Neuron (in vitro differentiated cells): ENCODE data around the gene ZP3.
"Not testable (repeated sequence)": the region's sequence is repeated elsewhere in the genome, so short reads cannot be mapped to it uniquely, and the experiment has no call there.

ENCODE experiments used
- H2AFZ ChIP-seq: one replicate; pipeline ENCODE4 v1.6.1; 2013; ENCODE audit warnings: low read depth, mild to moderate bottlenecking, inconsistent platforms, low read length, moderate library complexity
- H3K27me3 ChIP-seq: one replicate; pipeline ENCODE4 v1.6.1; 2013; ENCODE audit warnings: low read length; ENCODE audit not compliant: insufficient read depth
- H3K36me3 ChIP-seq: one replicate; pipeline ENCODE4 v1.6.1; 2013; ENCODE audit warnings: low read length; ENCODE audit not compliant: insufficient read depth
- H3K4me1 ChIP-seq: one replicate; pipeline ENCODE4 v1.6.1; 2013; ENCODE audit warnings: low read length; ENCODE audit not compliant: insufficient read depth
- H3K4me3 ChIP-seq: 2 replicates; pipeline ENCODE4 v1.5.1; 2013; ENCODE audit warnings: mild to moderate bottlenecking, low read length, moderate library complexity
- H3K9me3 ChIP-seq: one replicate; pipeline ENCODE4 v1.6.1; 2013; ENCODE audit warnings: low read length

ZP3 gene

GRCh38 chr7:76424413-76425111, at the start of gene ZP3:
ZP3 (plus strand) TSS chr7:76424950; CDS start chr7:76424965, 15 bp downstream.
- Histone ChIP-seq H3K9me3 (no peaks in the 10 kb centered on the region), H3K4me1 (peaks cover 8% of the 10 kb centered on the region), H3K4me3 (no peak within 1 kb of the TSS), H2AFZ (no peak within 1 kb of the TSS), H3K27me3 (peaks cover 3% of the 10 kb centered on the region), H3K36me3 (no peaks in the 10 kb centered on the region)

GRCh38 chr7:76375251-76375650, 49.5 kb upstream of the ZP3 start:
- Histone ChIP-seq H2AFZ (no peak overlapping the region), H3K36me3 (no peaks in the 10 kb centered on the region), H3K27me3 (no peaks in the 10 kb centered on the region), H3K9me3 (no peaks in the 10 kb centered on the region), H3K4me1 (peaks cover 3% of the 10 kb centered on the region), H3K4me3 (no peak overlapping the region)

GRCh38 chr7:76377186-76377918, 47.4 kb upstream of the ZP3 start:
- no peak overlapping the region for H2AFZ ChIP-seq
- H3K27me3 ChIP-seq, result no peaks in the 10 kb centered on the region
- no peaks in the 10 kb centered on the region for H3K9me3 ChIP-seq
- H3K4me1 ChIP-seq, result peaks cover 3% of the 10 kb centered on the region
- H3K36me3 ChIP-seq, result no peaks in the 10 kb centered on the region
- H3K4me3 ChIP-seq, result no peak overlapping the region

GRCh38 chr7:76380623-76380966, 44.2 kb upstream of the ZP3 start:
- Histone ChIP-seq H3K27me3 (no peaks in the 10 kb centered on the region), H3K4me1 (peaks cover 3% of the 10 kb centered on the region), H2AFZ (no peak overlapping the region), H3K4me3 (no peak overlapping the region), H3K9me3 (no peaks in the 10 kb centered on the region), H3K36me3 (no peaks in the 10 kb centered on the region)

- Histone ChIP-seq H3K9me3 (no peaks in the 10 kb centered on the region), H2AFZ (no peak overlapping the region), H3K4me3 (no peak overlapping the region), H3K4me1 (peaks cover 3% of the 10 kb centered on the region), H3K36me3 (no peaks in the 10 kb centered on the region), H3K27me3 (no peaks in the 10 kb centered on the region)
Observed at GRCh38 chr7:76381814-76382213, 42.9 kb upstream of the ZP3 start.

- H3K4me1 ChIP-seq, result peaks cover 3% of the 10 kb centered on the region
- H3K9me3 ChIP-seq, result no peaks in the 10 kb centered on the region
- no peak overlapping the region for H2AFZ ChIP-seq
- no peaks in the 10 kb centered on the region for H3K36me3 ChIP-seq
- no peak overlapping the region for H3K4me3 ChIP-seq
- no peaks in the 10 kb centered on the region for H3K27me3 ChIP-seq
Observed at GRCh38 chr7:76383089-76383944, 41.4 kb upstream of the ZP3 start.

- no peak overlapping the region for H3K4me3 ChIP-seq
- no peaks in the 10 kb centered on the region for H3K27me3 ChIP-seq
- no peak overlapping the region for H2AFZ ChIP-seq
- H3K36me3 ChIP-seq, result no peaks in the 10 kb centered on the region
- no peaks in the 10 kb centered on the region for H3K9me3 ChIP-seq
- H3K4me1 ChIP-seq, result peaks cover 3% of the 10 kb centered on the region
Observed at GRCh38 chr7:76386691-76387260, 38.0 kb upstream of the ZP3 start.

GRCh38 chr7:76387789-76388188, 37.0 kb upstream of the ZP3 start:
- H2AFZ ChIP-seq, H3K4me1 ChIP-seq, H3K27me3 ChIP-seq, H3K36me3 ChIP-seq, H3K9me3 ChIP-seq, H3K4me3 ChIP-seq: not testable (repeated sequence)

GRCh38 chr7:76390092-76390491, 34.7 kb upstream of the ZP3 start:
- Histone ChIP-seq H3K27me3 (no peaks in the 10 kb centered on the region), H3K4me1 (peaks cover 3% of the 10 kb centered on the region), H3K36me3 (no peaks in the 10 kb centered on the region), H2AFZ (no peak overlapping the region), H3K4me3 (no peak overlapping the region), H3K9me3 (no peaks in the 10 kb centered on the region)

- H3K4me3 ChIP-seq, result peak overlapping the region; percentile 72
- H2AFZ ChIP-seq, result peak overlapping the region; percentile 92
- no peaks in the 10 kb centered on the region for H3K9me3 ChIP-seq
- H3K27me3 ChIP-seq, result no peaks in the 10 kb centered on the region
- no peaks in the 10 kb centered on the region for H3K36me3 ChIP-seq
- peaks cover 8% of the 10 kb centered on the region for H3K4me1 ChIP-seq
Observed at GRCh38 chr7:76392531-76393115, 32.1 kb upstream of the ZP3 start.

- peaks cover 8% of the 10 kb centered on the region for H3K4me1 ChIP-seq
- H3K36me3 ChIP-seq, result no peaks in the 10 kb centered on the region
- H3K27me3 ChIP-seq, result no peaks in the 10 kb centered on the region
- H3K4me3 ChIP-seq, result peak overlapping the region; percentile 72
- no peaks in the 10 kb centered on the region for H3K9me3 ChIP-seq
- H2AFZ ChIP-seq, result peak overlapping the region; percentile 92
Observed at GRCh38 chr7:76393116-76394031, 31.4 kb upstream of the ZP3 start.

GRCh38 chr7:76394957-76395356, 29.8 kb upstream of the ZP3 start:
- H3K4me1 ChIP-seq, result peaks cover 5% of the 10 kb centered on the region
- no peaks in the 10 kb centered on the region for H3K9me3 ChIP-seq
- no peaks in the 10 kb centered on the region for H3K27me3 ChIP-seq
- H3K4me3 ChIP-seq, result no peak overlapping the region
- H3K36me3 ChIP-seq, result no peaks in the 10 kb centered on the region
- no peak overlapping the region for H2AFZ ChIP-seq
